ENCODE results near the gene SMPDL3B.
A peak's percentile ranks its signal among the peaks of the same experiment; 100 is the strongest.
"Not testable (repeated sequence)": the region's sequence is repeated elsewhere in the genome, so short reads cannot be mapped to it uniquely, and the experiment has no call there.

SMPDL3B gene

DNA sequence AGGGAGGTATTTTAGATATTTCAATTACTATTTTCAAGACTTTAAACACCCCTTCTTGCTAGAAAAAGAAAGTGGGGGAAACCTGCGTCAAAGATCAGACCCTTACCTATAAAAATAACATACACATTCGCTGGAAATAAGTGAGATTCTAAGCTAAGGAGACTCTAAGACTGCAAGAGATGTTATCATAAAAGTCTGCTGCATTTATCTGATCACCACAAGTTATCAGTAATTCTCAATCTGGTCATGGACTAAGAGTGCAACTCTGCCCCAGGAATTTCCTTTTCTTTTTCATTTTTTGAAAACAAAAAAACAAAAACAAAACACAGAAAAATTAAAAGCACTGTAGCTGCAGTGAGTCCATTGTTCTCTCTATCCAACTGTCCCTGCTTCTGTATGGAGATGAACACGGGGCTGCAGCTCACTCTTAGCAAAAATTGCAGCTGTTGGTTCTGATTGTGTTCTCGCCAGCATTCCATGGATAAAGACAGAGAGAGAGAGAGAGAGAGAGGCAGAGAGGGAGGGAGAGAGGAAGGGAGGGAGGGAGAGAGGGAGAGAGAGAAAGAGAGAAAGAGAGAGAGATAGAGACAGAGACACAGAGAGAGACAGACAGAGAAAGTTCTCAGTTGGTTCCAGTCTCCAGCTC, 39.1 kb downstream of the SMPDL3B start:
- DNase-seq = no peak

DNA sequence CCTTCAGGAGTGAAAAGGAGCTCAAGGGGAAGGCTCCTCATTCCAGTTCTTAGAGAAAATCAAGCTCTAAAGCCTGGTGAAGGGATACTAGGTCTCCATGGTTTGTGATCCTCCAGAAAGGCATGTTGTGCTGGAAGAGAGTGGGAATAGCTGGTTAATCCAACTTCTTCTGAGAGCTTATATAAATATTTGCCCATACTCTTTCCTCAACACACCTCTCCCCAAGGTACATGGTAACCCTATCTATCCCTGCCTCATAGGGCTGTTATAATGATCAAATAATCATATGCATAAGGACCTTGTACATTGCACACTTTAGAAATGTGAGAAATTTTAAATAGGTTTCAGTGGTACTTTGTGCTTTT, 39.6 kb downstream of the SMPDL3B start:
- DNase-seq = no peak

DNA sequence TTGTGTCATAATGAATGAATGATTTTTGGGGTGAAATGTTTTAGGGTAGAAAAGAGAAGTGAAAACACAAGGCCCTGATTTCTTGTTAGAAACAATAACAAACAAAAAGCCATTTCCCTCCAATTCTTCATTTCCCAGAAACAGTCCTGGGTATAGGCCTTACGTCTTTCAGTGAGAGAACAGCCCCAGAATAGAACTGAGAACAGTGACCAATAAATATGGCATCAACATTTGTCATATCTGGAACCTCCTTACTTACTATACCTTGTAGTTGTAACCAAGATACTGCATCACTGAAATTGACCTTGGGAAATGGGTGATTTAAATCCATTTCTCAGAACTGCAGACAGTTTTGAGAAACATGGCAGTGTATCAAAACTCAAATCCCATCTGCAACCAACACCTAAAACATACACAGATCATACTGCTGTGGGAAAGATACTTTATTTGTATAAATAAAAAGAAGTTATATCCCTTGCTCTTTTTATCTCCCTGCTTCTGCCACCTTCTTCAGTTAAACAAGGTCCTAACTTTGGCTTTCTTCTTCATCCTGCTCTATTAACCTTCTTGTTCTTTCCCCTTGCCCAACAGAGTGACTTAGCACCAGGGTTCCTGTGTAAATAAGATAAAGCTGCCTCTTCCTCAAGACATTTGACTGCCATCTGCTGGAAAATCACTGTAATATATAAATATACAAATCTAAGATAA, 44.5 kb downstream of the SMPDL3B start:
- DNase-seq = no peak

DNA sequence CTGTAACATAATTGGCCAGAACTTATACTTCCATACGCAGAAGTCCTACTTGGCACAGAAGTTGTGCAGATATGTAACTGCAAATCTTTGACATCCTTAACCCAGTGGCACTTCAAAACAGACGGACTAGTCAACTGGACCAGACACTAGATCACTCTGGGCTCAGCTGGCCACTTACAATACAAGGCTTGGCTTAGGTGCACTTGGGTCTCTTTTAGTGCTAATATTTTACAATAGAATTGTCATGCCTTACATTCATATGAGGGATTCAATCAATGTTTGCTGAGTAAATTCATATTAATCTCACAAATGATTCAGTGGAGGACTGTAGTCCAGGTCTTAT, 45.0 kb downstream of the SMPDL3B start:
- DNase-seq = no peak

DNA sequence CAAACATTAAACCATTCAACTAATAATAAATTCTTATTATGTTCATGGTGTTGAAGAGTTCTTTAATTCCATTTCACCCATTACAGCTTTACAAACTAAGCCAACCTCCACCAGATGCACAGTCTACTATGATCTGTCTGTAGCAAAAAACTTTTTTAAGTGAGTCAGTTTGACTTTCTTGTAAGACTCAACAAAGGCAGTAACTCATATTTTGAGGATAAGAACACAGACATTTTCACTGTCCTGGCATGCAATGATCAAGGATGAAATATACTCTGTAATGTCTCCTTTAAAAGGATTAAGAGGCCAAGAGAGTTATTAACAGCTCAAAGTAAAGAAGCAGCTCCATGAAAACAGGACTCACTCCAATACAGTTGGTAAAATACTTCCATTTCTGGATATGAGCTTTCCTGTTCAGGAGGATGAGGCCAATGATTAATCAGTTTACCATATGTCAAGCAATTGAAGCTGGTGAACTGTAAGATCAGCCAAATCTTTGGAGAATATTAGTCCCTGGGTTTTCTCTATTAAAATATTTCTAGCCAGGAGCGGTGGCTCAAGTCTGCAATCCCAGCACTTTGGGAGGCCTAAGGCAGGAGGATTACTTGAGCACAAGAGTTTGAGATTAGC, 45.5 kb downstream of the SMPDL3B start:
- no peak for DNase-seq

DNA sequence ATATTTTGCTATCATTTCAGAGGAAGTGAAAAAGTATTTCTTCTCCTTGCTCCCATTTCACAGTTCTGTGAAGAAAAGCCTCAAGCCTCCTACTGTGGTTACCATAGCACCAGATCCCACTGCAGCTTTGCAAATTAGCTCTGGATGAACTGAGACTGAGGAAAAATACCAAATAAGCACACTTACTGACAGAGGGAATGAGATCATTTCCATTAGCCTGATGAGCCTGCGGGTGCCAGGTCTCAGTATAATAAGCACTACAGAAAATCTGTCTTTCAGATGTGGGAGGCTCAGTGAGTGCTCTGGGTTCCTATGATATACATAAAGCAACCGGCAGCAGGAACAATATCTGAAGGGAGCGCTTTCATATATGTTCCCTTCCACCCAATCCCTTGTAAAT, 46.3 kb downstream of the SMPDL3B start:
- DNase-seq = no peak

DNA sequence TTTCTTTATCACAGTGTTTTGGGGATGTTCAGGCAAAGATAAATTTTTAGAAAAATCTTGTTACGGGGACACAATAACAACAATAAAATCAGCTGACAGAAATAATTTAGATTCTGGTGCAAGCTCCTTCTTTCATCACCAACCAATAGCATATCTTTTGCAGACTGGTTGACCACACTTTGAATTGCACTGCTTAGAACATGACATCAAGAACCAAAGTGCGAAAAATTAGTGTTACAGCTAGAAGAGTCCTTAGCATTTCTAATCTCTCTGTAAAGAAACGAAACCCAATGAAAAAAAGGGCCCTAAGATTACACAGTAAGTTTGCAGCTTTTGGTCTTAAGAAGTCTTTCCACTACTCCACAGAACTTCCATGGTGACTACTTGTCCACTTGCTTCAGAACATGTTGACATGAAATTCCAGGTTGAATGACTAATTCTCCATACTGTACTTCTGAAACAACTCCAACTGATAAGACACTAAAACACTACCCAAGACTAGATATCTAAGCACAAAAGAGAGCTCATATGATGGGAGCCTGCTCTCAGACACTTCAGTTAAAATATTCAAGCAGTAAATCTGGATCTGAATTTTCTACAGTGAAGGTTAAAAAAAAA, 56.2 kb downstream of the SMPDL3B start:
- DNase-seq = no peak

DNA sequence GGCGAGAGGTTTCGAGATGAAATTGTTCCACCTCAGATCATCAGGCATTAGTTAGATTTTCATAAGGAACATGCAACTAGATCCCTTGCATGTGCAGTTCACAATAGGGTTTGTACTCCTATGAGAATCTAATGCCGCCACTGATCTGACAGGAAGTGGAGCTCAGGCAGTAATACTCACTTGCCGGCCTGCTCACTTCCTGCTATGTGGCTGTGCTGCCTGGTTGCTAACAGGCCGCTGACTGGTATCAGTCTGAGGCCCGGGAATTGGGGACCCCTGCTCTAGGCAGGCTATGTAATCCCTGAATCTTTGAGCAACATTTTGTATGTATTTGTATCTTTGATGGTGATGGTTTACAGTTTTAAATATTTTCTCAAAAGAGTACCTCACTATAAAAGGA, 57.5 kb downstream of the SMPDL3B start:
- DNase-seq = peak; percentile 45

DNA sequence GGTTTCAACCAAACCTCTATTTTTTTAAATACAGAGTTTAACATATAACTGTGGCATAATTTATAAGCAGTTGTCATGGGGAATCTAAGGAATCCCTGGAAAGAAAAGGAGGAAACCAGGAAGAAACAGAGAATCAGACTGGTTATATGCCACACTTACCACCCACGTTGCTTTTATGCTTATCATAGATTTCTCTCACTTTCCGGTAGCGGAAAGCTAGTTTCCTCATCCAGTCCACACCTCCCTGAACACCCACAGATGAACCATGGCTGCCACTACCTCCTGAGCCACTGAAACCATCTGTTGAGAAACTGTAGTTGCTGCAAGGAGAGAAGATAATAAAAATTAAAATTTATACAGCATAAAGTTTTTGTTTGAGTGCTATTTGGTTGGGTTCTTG, 58.4 kb downstream of the SMPDL3B start:
- DNase-seq = no peak

DNA sequence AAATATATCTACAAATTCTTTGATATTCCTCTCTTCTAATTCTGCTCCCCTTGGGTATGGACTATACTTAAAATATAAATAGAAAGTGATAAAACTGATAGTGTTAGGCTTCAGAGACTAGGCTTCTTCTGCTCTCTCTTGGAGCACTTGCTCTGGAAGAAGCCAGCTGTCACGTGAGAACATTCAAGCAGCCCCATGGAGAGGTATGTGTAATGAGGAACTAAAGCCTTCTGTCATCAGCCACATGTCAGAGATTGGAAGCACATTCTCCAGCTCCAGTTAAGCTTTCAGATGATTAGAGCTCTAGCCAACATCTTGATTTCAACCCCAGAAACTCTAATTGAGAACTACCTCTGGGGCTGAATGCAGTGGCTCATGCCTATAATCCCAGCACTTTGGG, 59.3 kb downstream of the SMPDL3B start:
- no peak for DNase-seq

DNA sequence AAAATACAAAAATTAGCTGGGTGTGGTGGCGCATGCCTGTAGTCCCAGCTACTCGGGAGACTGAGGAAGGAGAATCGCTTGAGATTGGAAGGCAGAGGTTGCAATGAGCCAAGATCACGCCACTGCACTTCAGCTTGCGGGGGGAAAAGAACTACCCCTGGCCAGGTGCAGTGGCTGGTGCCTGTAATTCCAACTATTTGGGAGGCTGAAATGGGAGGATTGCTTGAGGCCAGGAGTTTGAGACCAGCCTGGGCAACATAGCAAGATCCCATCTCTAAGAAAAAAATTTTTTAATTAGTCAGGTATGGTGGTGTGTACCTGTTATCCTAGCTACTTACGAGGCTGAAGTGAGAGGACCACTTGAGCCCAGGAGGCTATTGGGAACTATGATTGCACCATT, 59.7 kb downstream of the SMPDL3B start:
- not testable (repeated sequence) for DNase-seq

DNA sequence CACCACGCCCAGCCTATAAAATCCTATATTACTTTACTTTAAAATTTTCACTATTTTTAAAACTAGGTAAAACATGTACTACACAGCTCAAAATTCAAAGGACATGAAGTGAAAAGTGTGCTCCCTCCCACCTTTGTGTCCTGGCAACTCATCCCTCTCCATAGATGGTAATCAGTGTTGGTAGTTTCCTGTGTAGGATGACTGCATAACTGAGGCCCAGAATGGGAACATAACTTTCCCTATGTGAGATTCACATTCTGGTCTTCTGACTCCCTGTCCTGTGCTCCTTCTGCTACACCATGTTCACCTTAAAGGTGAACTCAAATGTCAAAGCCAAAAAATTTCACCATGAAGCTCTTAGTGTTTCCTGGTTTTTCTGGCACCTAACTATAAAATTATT, 64.3 kb downstream of the SMPDL3B start:
- no peak for DNase-seq

DNA sequence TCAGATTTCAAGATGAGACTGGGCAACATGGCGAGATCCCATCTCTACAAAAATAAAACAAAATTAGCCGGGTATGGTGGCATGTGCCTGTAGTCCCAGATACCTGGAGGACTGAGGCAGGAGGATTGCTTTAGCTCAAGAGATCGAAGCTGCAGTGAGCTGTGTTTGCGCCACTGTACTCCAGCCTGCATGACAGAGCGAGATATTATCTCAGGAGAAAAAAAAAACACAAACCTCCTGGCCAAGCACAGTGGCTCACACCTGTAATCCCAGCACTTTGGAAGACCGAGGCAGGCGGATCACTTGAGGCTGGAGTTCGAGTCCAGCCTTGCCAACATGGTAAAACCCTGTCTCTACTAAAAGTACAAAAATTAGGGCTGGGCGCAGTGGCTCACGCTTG, 67.8 kb downstream of the SMPDL3B start:
- no peak for DNase-seq

DNA sequence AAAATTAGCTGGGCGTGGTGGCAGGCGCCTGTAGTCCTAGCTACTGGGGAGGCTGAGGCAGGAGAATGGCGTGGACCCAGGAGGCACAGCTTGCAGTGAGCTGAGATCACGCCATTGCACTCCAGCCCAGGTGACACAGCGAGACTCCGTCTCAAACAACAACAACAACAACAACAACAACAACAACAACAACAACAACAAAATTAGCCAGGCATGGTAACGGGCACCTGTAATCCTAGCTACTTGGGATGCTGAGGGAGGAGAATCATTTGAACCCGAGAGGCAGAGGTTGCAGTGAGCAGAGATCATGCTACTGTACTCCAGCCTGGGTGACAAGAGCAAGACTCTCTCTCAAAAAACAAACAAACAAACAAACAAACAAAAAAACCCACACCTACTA, 68.3 kb downstream of the SMPDL3B start:
- not testable (repeated sequence) for DNase-seq

Measured in activated gamma-delta T cell treated with Interleukin-2 at 50 U/mL for 16 hours (primary cell).